Progenitor cell of endocrine pancreas (in vitro differentiated cells): Measurements from ENCODE around the gene NKAIN2. TPM values are rescaled to one million over a fixed set of nuclear protein-coding genes. Genes with fewer than 3 reads are reported as not detected.

ENCODE experiments used
- DNase-seq: peaks from one replicate; pipeline ENCODE4 v3.0.0; 2021; ENCODE audit warnings: low spot score; ENCODE audit not compliant: unreplicated experiment
- H3K27ac Mint-ChIP-seq: 2 replicates; pipeline ENCODE4 v1.8.0; 2021; ENCODE audit warnings: mild to moderate bottlenecking, moderate library complexity, mixed read lengths
- H3K27me3 Mint-ChIP-seq: 2 replicates; pipeline ENCODE4 v1.8.0; 2021; ENCODE audit warnings: mixed read lengths
- H3K36me3 Mint-ChIP-seq: 2 replicates; pipeline ENCODE4 v1.8.0; 2022; ENCODE audit warnings: mixed read lengths; ENCODE audit not compliant: insufficient read depth
- H3K4me1 Mint-ChIP-seq: 2 replicates; pipeline ENCODE4 v1.8.0; 2021; ENCODE audit warnings: low read depth, mixed read lengths
- H3K4me3 Mint-ChIP-seq: 2 replicates; pipeline ENCODE4 v1.8.0; 2021; ENCODE audit warnings: low read depth, mild to moderate bottlenecking, moderate library complexity, mixed read lengths
- H3K9me3 Mint-ChIP-seq: 2 replicates; pipeline ENCODE4 v1.8.0; 2021; ENCODE audit warnings: low read depth, mixed read lengths
- total RNA-seq: library from RNA; stranded (reverse); gene quantifications from 2 replicates; pipeline ENCODE4 v1.2.1, GENCODE V29; 2021
- TF ChIP-seq, protein P1 (sequence below): fragments of 200-600 bp; sonication (generic); IDR thresholded peaks from one replicate; pipeline ENCODE4 v1.5.0; 2021; ENCODE audit warnings: antibody characterized with exemption, mild to moderate bottlenecking; ENCODE audit not compliant: unreplicated experiment

NKAIN2 gene
- total RNA-seq, 1 donor from 2014 or later = 2.5 TPM

DNA sequence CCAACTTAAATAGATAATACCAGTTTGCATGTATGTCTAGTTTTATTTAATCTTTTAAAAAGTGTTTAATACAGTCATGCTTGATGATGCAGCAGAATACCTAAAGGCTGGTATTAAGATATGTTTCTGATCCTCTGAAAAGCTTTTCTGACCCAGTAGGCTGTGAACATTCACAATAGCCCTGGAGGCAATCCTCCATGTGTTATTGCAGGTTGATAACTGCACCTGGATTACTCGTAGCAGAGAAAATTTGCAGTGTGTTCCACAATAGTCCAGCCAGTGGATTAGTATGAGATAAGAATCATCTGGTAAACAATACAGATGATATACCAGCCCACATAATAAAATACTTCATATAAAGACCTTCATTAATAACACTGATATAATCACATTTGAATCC lies 979.7 kb downstream of the NKAIN2 start:
- no peak overlapping the region for H3K4me3 Mint-ChIP-seq
- H3K4me1 Mint-ChIP-seq = no peaks in the 10 kb centered on the region
- H3K9me3 Mint-ChIP-seq = no peaks in the 10 kb centered on the region
- DNase-seq = no peak
- H3K36me3 Mint-ChIP-seq = no peaks in the 10 kb centered on the region
- TF ChIP-seq, protein P1, sequence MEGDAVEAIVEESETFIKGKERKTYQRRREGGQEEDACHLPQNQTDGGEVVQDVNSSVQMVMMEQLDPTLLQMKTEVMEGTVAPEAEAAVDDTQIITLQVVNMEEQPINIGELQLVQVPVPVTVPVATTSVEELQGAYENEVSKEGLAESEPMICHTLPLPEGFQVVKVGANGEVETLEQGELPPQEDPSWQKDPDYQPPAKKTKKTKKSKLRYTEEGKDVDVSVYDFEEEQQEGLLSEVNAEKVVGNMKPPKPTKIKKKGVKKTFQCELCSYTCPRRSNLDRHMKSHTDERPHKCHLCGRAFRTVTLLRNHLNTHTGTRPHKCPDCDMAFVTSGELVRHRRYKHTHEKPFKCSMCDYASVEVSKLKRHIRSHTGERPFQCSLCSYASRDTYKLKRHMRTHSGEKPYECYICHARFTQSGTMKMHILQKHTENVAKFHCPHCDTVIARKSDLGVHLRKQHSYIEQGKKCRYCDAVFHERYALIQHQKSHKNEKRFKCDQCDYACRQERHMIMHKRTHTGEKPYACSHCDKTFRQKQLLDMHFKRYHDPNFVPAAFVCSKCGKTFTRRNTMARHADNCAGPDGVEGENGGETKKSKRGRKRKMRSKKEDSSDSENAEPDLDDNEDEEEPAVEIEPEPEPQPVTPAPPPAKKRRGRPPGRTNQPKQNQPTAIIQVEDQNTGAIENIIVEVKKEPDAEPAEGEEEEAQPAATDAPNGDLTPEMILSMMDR = no peak
- H3K27ac Mint-ChIP-seq = no peak overlapping the region
- no peaks in the 10 kb centered on the region for H3K27me3 Mint-ChIP-seq

DNA sequence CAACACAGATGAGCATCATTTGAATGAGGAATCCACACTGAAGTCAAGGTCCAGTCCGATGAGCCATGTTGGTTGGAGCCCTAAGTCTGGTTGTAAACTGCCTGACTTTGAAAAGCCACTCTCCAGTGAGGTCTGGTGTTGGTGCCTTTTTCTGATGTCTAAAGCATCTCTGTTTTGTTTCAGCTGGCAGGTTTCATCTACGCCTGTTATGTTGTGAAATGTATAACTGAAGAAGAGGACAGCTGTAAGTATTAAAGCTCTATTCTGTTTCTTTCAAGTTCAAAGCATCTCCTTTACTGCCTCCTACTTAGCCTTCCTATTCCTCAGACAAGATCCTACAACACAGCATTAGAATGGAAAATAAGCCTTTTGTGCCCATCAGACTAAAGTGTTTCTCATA lies 987.5 kb downstream of the NKAIN2 start:
- TF ChIP-seq, protein P1 = no peak
- no peak overlapping the region for H3K4me3 Mint-ChIP-seq
- DNase-seq = no peak
- H3K36me3 Mint-ChIP-seq = no peaks in the 10 kb centered on the region
- H3K27me3 Mint-ChIP-seq = peaks cover 2% of the 10 kb centered on the region
- no peak overlapping the region for H3K27ac Mint-ChIP-seq
- no peaks in the 10 kb centered on the region for H3K4me1 Mint-ChIP-seq
- no peaks in the 10 kb centered on the region for H3K9me3 Mint-ChIP-seq

DNA sequence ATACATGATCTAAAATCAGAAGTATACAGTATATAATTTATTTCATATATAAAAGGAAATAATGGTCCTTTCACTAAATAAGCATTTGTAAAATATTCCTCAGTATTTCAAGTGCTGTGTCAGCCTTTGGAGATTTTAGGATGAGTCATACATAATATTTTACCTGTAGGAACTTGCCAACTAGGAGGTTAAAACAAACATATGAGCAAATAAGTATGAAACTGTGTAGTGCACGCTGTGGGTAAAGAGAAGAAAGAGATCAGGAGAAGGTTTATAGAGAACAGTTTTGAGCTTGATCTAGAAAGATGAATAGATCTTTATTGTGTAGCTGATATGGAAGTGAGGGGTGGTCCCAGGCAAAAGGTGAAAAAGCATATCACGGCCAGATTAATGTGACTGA lies 988.7 kb downstream of the NKAIN2 start:
- no peaks in the 10 kb centered on the region for H3K9me3 Mint-ChIP-seq
- TF ChIP-seq, protein P1 = no peak
- H3K27ac Mint-ChIP-seq = no peak overlapping the region
- DNase-seq = no peak
- no peaks in the 10 kb centered on the region for H3K36me3 Mint-ChIP-seq
- H3K4me1 Mint-ChIP-seq = no peaks in the 10 kb centered on the region
- peaks cover 2% of the 10 kb centered on the region for H3K27me3 Mint-ChIP-seq
- no peak overlapping the region for H3K4me3 Mint-ChIP-seq

DNA sequence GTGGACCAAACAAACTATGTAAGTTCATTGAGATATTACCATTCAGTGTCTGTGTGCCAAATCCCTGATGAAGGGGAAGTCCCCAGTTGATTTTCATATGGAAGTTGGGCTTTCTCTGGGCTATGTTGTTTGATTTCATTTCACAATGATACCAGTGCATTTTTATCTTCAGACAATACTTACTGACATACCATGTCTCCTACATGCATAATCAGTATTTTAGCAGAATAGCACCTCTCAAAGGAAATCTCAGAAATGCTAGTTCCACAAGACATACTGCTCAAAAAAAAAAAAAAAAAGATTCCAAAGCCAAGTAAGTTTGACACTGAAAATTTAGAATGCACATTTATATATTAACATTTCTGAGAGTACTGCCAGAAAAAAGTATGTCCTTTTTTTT lies 989.7 kb downstream of the NKAIN2 start:
- Mint-ChIP-seq H3K36me3 (no peaks in the 10 kb centered on the region), H3K4me3 (no peak overlapping the region), H3K4me1 (no peaks in the 10 kb centered on the region), H3K27me3 (peaks cover 2% of the 10 kb centered on the region), H3K9me3 (no peaks in the 10 kb centered on the region), H3K27ac (no peak overlapping the region)
- TF ChIP-seq, protein P1 = no peak
- no peak for DNase-seq

DNA sequence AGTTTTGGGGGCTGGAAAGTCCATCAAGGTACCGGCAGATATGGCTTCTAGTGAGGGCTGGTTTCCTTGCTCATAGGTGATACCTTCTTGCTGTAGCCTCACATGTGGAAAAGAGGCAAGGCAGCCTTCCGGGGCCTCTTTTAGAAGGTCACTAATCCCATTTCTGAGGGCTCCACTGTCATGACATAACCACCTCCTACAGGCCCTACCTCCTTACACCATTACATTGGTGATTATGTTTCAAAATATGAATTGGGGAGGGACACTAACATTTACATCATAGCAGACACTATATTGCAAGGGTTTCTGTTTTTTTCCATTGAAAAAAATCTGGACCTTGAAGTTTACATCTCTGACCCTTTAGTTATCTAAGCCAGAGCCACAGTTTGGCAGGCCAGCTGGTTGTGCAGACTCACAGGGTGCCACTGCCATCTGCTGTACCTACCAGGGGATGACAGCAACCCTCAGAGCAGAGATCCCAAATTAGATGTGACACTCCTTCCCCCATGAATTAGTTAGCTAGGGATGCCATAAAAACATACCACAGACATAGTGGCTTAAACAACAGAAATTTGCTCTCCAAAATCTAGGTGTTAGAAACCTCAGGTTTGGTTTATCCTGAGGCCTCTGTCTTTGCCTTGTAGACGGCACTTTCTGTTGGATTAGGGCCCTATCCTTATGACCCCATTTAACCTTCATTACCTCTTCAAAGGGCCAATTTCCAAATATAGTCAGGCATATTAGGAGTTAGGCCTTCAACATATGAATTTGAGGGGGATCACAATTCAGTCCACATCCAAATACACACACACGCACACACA lies 992.2 kb downstream of the NKAIN2 start:
- TF ChIP-seq, protein P1 = peak; percentile 75
- Mint-ChIP-seq H3K4me3 (no peak overlapping the region), H3K4me1 (no peaks in the 10 kb centered on the region), H3K27ac (no peak overlapping the region), H3K36me3 (no peaks in the 10 kb centered on the region), H3K27me3 (peaks cover 6% of the 10 kb centered on the region), H3K9me3 (no peaks in the 10 kb centered on the region)
- DNase-seq = peak; percentile 26
